NB4 (cell line): ENCODE measurements around the gene OR4D2.

Experiments
- MYC ChIP-seq: IDR thresholded peaks from 2 replicates; pipeline ENCODE4 v1.6.1; 2011; ENCODE audit warnings: low read depth, low read length
- TF ChIP-seq, protein P1 (sequence below): IDR thresholded peaks from one replicate; pipeline ENCODE4 v1.5.1; 2012; ENCODE audit warnings: low read depth, low read length
- TF ChIP-seq, protein P2 (sequence below): IDR thresholded peaks from 2 replicates; pipeline ENCODE4 v1.6.1; 2011; ENCODE audit warnings: low read depth, low read length

DNA sequence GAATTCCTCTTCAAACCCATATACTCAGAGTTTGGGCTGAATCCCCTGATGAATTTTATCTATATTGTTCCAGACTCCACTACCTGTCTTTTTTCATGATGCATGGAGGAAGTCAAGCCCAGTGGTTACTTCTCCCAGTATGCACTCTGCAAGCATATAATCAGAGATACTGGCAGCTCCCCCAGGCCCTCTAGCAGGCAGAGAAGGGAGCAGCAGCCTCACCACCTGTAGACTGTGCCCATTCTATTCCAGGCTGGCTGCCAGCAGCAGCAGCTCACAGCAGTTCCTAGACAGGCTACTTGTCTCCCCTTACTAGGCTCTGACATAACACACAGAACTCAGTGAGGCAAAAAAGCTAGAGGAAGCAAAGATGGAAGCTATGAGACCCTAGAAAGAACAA lies 48.9 kb downstream of the OR4D2 start:
- TF ChIP-seq, protein P1, sequence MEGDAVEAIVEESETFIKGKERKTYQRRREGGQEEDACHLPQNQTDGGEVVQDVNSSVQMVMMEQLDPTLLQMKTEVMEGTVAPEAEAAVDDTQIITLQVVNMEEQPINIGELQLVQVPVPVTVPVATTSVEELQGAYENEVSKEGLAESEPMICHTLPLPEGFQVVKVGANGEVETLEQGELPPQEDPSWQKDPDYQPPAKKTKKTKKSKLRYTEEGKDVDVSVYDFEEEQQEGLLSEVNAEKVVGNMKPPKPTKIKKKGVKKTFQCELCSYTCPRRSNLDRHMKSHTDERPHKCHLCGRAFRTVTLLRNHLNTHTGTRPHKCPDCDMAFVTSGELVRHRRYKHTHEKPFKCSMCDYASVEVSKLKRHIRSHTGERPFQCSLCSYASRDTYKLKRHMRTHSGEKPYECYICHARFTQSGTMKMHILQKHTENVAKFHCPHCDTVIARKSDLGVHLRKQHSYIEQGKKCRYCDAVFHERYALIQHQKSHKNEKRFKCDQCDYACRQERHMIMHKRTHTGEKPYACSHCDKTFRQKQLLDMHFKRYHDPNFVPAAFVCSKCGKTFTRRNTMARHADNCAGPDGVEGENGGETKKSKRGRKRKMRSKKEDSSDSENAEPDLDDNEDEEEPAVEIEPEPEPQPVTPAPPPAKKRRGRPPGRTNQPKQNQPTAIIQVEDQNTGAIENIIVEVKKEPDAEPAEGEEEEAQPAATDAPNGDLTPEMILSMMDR = no peak
- no peak for TF ChIP-seq MYC
- TF ChIP-seq, protein P2, sequence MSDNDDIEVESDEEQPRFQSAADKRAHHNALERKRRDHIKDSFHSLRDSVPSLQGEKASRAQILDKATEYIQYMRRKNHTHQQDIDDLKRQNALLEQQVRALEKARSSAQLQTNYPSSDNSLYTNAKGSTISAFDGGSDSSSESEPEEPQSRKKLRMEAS = no peak
